Measurements from ENCODE around the gene ANTKMT.
A peak's percentile ranks its signal among the peaks of the same experiment; 100 is the strongest.

Gene ANTKMT

GRCh38 chr16:694187-694862, 26.6 kb upstream of the ANTKMT start:
- no peak for TF ChIP-seq CTCF (IDR thresholded peaks at IDR 0.05; ENCODE audit: insufficient read depth, low read depth, low read length, missing control alignments)
- H3K4me3 ChIP-seq (ENCODE audit: low read depth, low read length), result peak overlapping the region; percentile 58
- no peak for DNase-seq (ENCODE audit: low read depth)

GRCh38 chr16:694863-695354, 26.0 kb upstream of the ANTKMT start:
- peak overlapping the region; percentile 58 for H3K4me3 ChIP-seq (ENCODE audit: low read depth, low read length)
- DNase-seq (ENCODE audit: low read depth), result no peak
- no peak for TF ChIP-seq CTCF (IDR thresholded peaks at IDR 0.05; ENCODE audit: insufficient read depth, low read depth, low read length, missing control alignments)

GRCh38 chr16:695355-696089, 25.4 kb upstream of the ANTKMT start:
- TF ChIP-seq CTCF (IDR thresholded peaks at IDR 0.05; ENCODE audit: insufficient read depth, low read depth, low read length, missing control alignments), result no peak
- peak; percentile 70 for DNase-seq (ENCODE audit: low read depth)

GRCh38 chr16:698911-699671, 21.9 kb upstream of the ANTKMT start:
- DNase-seq (ENCODE audit: low read depth), result no peak
- H3K4me3 ChIP-seq (ENCODE audit: low read depth, low read length), result no peak overlapping the region
- TF ChIP-seq CTCF (IDR thresholded peaks at IDR 0.05; ENCODE audit: insufficient read depth, low read depth, low read length, missing control alignments), result no peak

More at GRCh38 chr16:695355-696089, 25.4 kb upstream of the ANTKMT start:
- H3K4me3 ChIP-seq (ENCODE audit: low read depth, low read length), result peak overlapping the region; percentile 71

- DNase-seq (ENCODE audit: low read depth), result no peak
- H3K4me3 ChIP-seq (ENCODE audit: low read depth, low read length), result no peak overlapping the region
- no peak for TF ChIP-seq CTCF (IDR thresholded peaks at IDR 0.05; ENCODE audit: insufficient read depth, low read depth, low read length, missing control alignments)
Observed at GRCh38 chr16:700684-701584, 20.0 kb upstream of the ANTKMT start.

GRCh38 chr16:702341-702740, 18.6 kb upstream of the ANTKMT start:
- no peak for TF ChIP-seq CTCF (IDR thresholded peaks at IDR 0.05; ENCODE audit: insufficient read depth, low read depth, low read length, missing control alignments)
- no peak for DNase-seq (ENCODE audit: low read depth)
- H3K4me3 ChIP-seq (ENCODE audit: low read depth, low read length), result no peak overlapping the region
